Activated naive CD8-positive, alpha-beta T cell treated with anti-CD3 and anti-CD28 coated beads, Interleukin-2, amount 50 U/mL, for 24 hours (primary cell): ENCODE results near the gene DHRS1.

ENCODE experiments used
- ATAC-seq: fragments of 150-1000 bp; cut with Tn5 transposase; one replicate; pipeline ENCODE4 v1.10.0; 2021
- DNase-seq: peaks from one replicate; pipeline ENCODE4 v3.0.0; 2021
- H3K27ac Mint-ChIP-seq: one replicate; pipeline ENCODE4 v1.8.0; 2021; ENCODE audit warnings: mild to moderate bottlenecking, mixed read lengths
- H3K27me3 Mint-ChIP-seq: one replicate; pipeline ENCODE4 v1.8.0; 2021; ENCODE audit warnings: mixed read lengths
- H3K36me3 Mint-ChIP-seq: one replicate; pipeline ENCODE4 v1.8.0; 2021; ENCODE audit warnings: low read depth, mixed read lengths
- H3K4me1 Mint-ChIP-seq: one replicate; pipeline ENCODE4 v1.8.0; 2021; ENCODE audit warnings: mixed read lengths
- H3K4me3 Mint-ChIP-seq: one replicate; pipeline ENCODE4 v1.8.0; 2021; ENCODE audit warnings: mild to moderate bottlenecking, moderate library complexity, mixed read lengths
- H3K9me3 Mint-ChIP-seq: one replicate; pipeline ENCODE4 v1.8.0; 2021; ENCODE audit warnings: mixed read lengths

DHRS1 gene

GRCh38 chr14:24299255-24300191 lies at the start of gene DHRS1, which contains the start of gene NOP9:
DHRS1 (minus strand) TSS chr14:24299780; CDS start chr14:24299106, 674 bp downstream.
NOP9 (plus strand) TSS chr14:24299850; CDS start chr14:24299955, 105 bp downstream.
- H3K36me3 Mint-ChIP-seq = peaks cover 31% of the 10 kb centered on the region

GRCh38 chr14:24348186-24348585 lies 48.6 kb upstream of the DHRS1 start:
- Mint-ChIP-seq H3K27ac (no peak overlapping the region), H3K9me3 (no peaks in the 10 kb centered on the region), H3K4me3 (no peak overlapping the region), H3K4me1 (no peaks in the 10 kb centered on the region), H3K27me3 (peaks cover 57% of the 10 kb centered on the region), H3K36me3 (no peaks in the 10 kb centered on the region)
- no peak for ATAC-seq
- no peak for DNase-seq

More at GRCh38 chr14:24299255-24300191, at the start of gene DHRS1, which contains the start of gene NOP9:
- DNase-seq = peak; percentile 96
- Mint-ChIP-seq H3K9me3 (no peaks in the 10 kb centered on the region), H3K27me3 (no peaks in the 10 kb centered on the region), H3K27ac (peak within 1 kb of the TSS; percentile 91), H3K4me1 (peaks cover 55% of the 10 kb centered on the region), H3K4me3 (peak within 1 kb of the TSS; percentile 92)
- peak; percentile 72 for ATAC-seq

GRCh38 chr14:24347134-24347533 lies 47.6 kb upstream of the DHRS1 start:
- no peak overlapping the region for H3K4me3 Mint-ChIP-seq
- ATAC-seq (no peak), DNase-seq (no peak)
- no peak overlapping the region for H3K27ac Mint-ChIP-seq
- H3K27me3 Mint-ChIP-seq = peaks cover 51% of the 10 kb centered on the region
- no peaks in the 10 kb centered on the region for H3K4me1 Mint-ChIP-seq
- no peaks in the 10 kb centered on the region for H3K9me3 Mint-ChIP-seq
- H3K36me3 Mint-ChIP-seq = no peaks in the 10 kb centered on the region

- H3K4me3 Mint-ChIP-seq = no peak overlapping the region
These were observed 44.4 kb upstream of the DHRS1 start for GRCh38 chr14:24343795-24344660.

GRCh38 chr14:24342889-24343288 lies 43.3 kb upstream of the DHRS1 start:
- no peak overlapping the region for H3K4me3 Mint-ChIP-seq
- no peak overlapping the region for H3K27ac Mint-ChIP-seq
- peaks cover 20% of the 10 kb centered on the region for H3K4me1 Mint-ChIP-seq
- ATAC-seq = no peak
- no peaks in the 10 kb centered on the region for H3K9me3 Mint-ChIP-seq
- H3K27me3 Mint-ChIP-seq = peaks cover 17% of the 10 kb centered on the region
- no peak for DNase-seq
- H3K36me3 Mint-ChIP-seq = peaks cover under 1% of the 10 kb centered on the region

More at GRCh38 chr14:24343795-24344660, 44.4 kb upstream of the DHRS1 start:
- no peak for DNase-seq
- Mint-ChIP-seq H3K27me3 (peaks cover 26% of the 10 kb centered on the region), H3K9me3 (no peaks in the 10 kb centered on the region), H3K36me3 (no peaks in the 10 kb centered on the region), H3K4me1 (peaks cover 11% of the 10 kb centered on the region), H3K27ac (no peak overlapping the region)
- no peak for ATAC-seq

- no peak overlapping the region for H3K4me3 Mint-ChIP-seq
These were observed 41.0 kb upstream of the DHRS1 start for GRCh38 chr14:24340606-24341005.

GRCh38 chr14:24339284-24340151 lies 39.9 kb upstream of the DHRS1 start, which contains the start of gene RIPK3:
RIPK3 (minus strand) TSS chr14:24339991; CDS start chr14:24339826, 165 bp downstream.
- peak; percentile 67 for DNase-seq

More at GRCh38 chr14:24340606-24341005, 41.0 kb upstream of the DHRS1 start:
- H3K4me1 Mint-ChIP-seq = peaks cover 21% of the 10 kb centered on the region
- DNase-seq (no peak), ATAC-seq (no peak)
- H3K36me3 Mint-ChIP-seq = peaks cover 7% of the 10 kb centered on the region
- H3K27ac Mint-ChIP-seq = no peak overlapping the region
- H3K27me3 Mint-ChIP-seq = peaks cover 8% of the 10 kb centered on the region
- no peaks in the 10 kb centered on the region for H3K9me3 Mint-ChIP-seq

GRCh38 chr14:24338843-24339242 lies 39.3 kb upstream of the DHRS1 start:
- ATAC-seq (no peak), DNase-seq (no peak)
- H3K4me1 Mint-ChIP-seq = peaks cover 33% of the 10 kb centered on the region

More at GRCh38 chr14:24339284-24340151, 39.9 kb upstream of the DHRS1 start, which contains the start of gene RIPK3:
- H3K36me3 Mint-ChIP-seq = peaks cover 7% of the 10 kb centered on the region
- peak within 1 kb of the TSS; percentile 86 for H3K4me3 Mint-ChIP-seq
- peak; percentile 83 for ATAC-seq
- H3K27ac Mint-ChIP-seq = peak within 1 kb of the TSS; percentile 56
- peaks cover 14% of the 10 kb centered on the region for H3K27me3 Mint-ChIP-seq
- peaks cover 28% of the 10 kb centered on the region for H3K4me1 Mint-ChIP-seq
- H3K9me3 Mint-ChIP-seq = no peaks in the 10 kb centered on the region

GRCh38 chr14:24337824-24338175 lies 38.2 kb upstream of the DHRS1 start:
- no peak overlapping the region for H3K27ac Mint-ChIP-seq
- H3K36me3 Mint-ChIP-seq = peaks cover 7% of the 10 kb centered on the region
- no peak overlapping the region for H3K4me3 Mint-ChIP-seq
- no peaks in the 10 kb centered on the region for H3K9me3 Mint-ChIP-seq
- peaks cover 39% of the 10 kb centered on the region for H3K4me1 Mint-ChIP-seq
- no peak for ATAC-seq
- DNase-seq = no peak
- H3K27me3 Mint-ChIP-seq = peaks cover 20% of the 10 kb centered on the region

More at GRCh38 chr14:24338843-24339242, 39.3 kb upstream of the DHRS1 start:
- H3K27ac Mint-ChIP-seq = no peak overlapping the region
- no peaks in the 10 kb centered on the region for H3K9me3 Mint-ChIP-seq
- peaks cover 16% of the 10 kb centered on the region for H3K27me3 Mint-ChIP-seq
- peaks cover 7% of the 10 kb centered on the region for H3K36me3 Mint-ChIP-seq
- H3K4me3 Mint-ChIP-seq = peak overlapping the region; percentile 86

- no peak overlapping the region for H3K27ac Mint-ChIP-seq
- no peaks in the 10 kb centered on the region for H3K9me3 Mint-ChIP-seq
- peaks cover 7% of the 10 kb centered on the region for H3K36me3 Mint-ChIP-seq
- DNase-seq (no peak), ATAC-seq (no peak)
- H3K27me3 Mint-ChIP-seq = peaks cover 22% of the 10 kb centered on the region
- H3K4me3 Mint-ChIP-seq = no peak overlapping the region
- peaks cover 43% of the 10 kb centered on the region for H3K4me1 Mint-ChIP-seq
These were observed 37.7 kb upstream of the DHRS1 start for GRCh38 chr14:24337144-24337823.

GRCh38 chr14:24335461-24336171 lies 36.0 kb upstream of the DHRS1 start:
- Mint-ChIP-seq H3K27me3 (peaks cover 26% of the 10 kb centered on the region), H3K36me3 (peaks cover 7% of the 10 kb centered on the region), H3K9me3 (no peaks in the 10 kb centered on the region), H3K4me3 (no peak overlapping the region), H3K27ac (no peak overlapping the region), H3K4me1 (peaks cover 51% of the 10 kb centered on the region)
- DNase-seq (no peak), ATAC-seq (no peak)

- Mint-ChIP-seq H3K27me3 (peaks cover 26% of the 10 kb centered on the region), H3K9me3 (no peaks in the 10 kb centered on the region), H3K4me1 (peaks cover 54% of the 10 kb centered on the region), H3K36me3 (peaks cover 7% of the 10 kb centered on the region), H3K27ac (no peak within 1 kb of the TSS), H3K4me3 (peak within 1 kb of the TSS; percentile 62)
- ATAC-seq = no peak
- DNase-seq = no peak
These were observed 35.1 kb upstream of the DHRS1 start, which contains the start of gene ADCY4 for GRCh38 chr14:24334431-24335291. ADCY4 (minus strand) TSS chr14:24335071; CDS start chr14:24334652, 419 bp downstream.
